Panc1 (cell line): ENCODE results near the gene DTX3L. TPM values are rescaled to one million over a fixed set of nuclear protein-coding genes. Genes with fewer than 3 reads are reported as not detected.

Experiments
- ATAC-seq: fragments of 200-7000 bp; cut with Tn5 transposase; 2 replicates; pipeline ENCODE4 v1.9.1; 2020; ENCODE audit warnings: mild to moderate bottlenecking, moderate library complexity
- BruUV-seq: library from RNA; stranded (reverse); fragments of 400-500 nt; replicated peaks from 2 replicates; lab custom pipeline; 2021; lab: Mats Ljungman, UMichigan
- CTCF ChIA-PET: fragments of 300-600 bp; sonication (Branson Sonifier 250); formaldehyde crosslinking; loops from one replicate; lab custom pipeline; 2022; ENCODE audit warnings: antibody characterized with exemption; lab: Charles Lee
- POLR2A ChIA-PET: fragments of 300-600 bp; sonication (Branson Sonifier 250); formaldehyde crosslinking; loops from one replicate; lab custom pipeline; 2022; ENCODE audit warnings: antibody characterized with exemption; lab: Charles Lee
- DNase-seq: peaks from one replicate; pipeline ENCODE4 v3.0.0-alpha.2; 2010; ENCODE audit warnings: low read depth, low spot score
- H3K27ac ChIP-seq: 2 replicates; pipeline ENCODE4 v1.5.1; 2011; ENCODE audit warnings: mild to moderate bottlenecking, low read length, inconsistent platforms
- H3K27me3 ChIP-seq: fragments of 200-500 bp; sonication (Bioruptor generic); 2 replicates; pipeline ENCODE4 v1.6.0; 2014; ENCODE audit warnings: low read length, inconsistent platforms; ENCODE audit not compliant: control insufficient read depth, insufficient read depth
- H3K36me3 ChIP-seq: fragments of 200-500 bp; sonication (Bioruptor generic); 2 replicates; pipeline ENCODE4 v1.5.1; 2014; ENCODE audit warnings: inconsistent platforms, mild to moderate bottlenecking, low read length, moderate library complexity; ENCODE audit not compliant: control insufficient read depth, insufficient read depth
- H3K4me1 ChIP-seq: 2 replicates; pipeline ENCODE4 v1.5.1; 2011; ENCODE audit warnings: inconsistent platforms, mild to moderate bottlenecking, low read length, moderate library complexity; ENCODE audit not compliant: control insufficient read depth, insufficient read depth
- H3K4me3 ChIP-seq, 2 experiments: 2 replicates each; pipeline ENCODE4 v1.5.1; 2011 to 2012; ENCODE audit warnings: low read depth in 2 of 2, low read length in 2 of 2, mild to moderate bottlenecking in 2 of 2, inconsistent platforms in 1 of 2, moderate library complexity in 1 of 2
- H3K9me3 ChIP-seq: fragments of 200-500 bp; sonication (Bioruptor generic); 2 replicates; pipeline ENCODE4 v1.5.1; 2014; ENCODE audit warnings: low read depth, mild to moderate bottlenecking, inconsistent platforms, low read length, moderate library complexity; ENCODE audit not compliant: control insufficient read depth, insufficient read depth
- POLR2AphosphoS5 ChIP-seq: IDR thresholded peaks from 2 replicates; pipeline ENCODE4 v1.6.1; 2012; ENCODE audit warnings: mild to moderate bottlenecking, low read depth, low read length, moderate library complexity
- SIN3A ChIP-seq: IDR thresholded peaks from 2 replicates; pipeline ENCODE4 v1.6.1; 2012; ENCODE audit warnings: low read depth, mild to moderate bottlenecking, low read length, moderate library complexity, borderline replicate concordance; ENCODE audit not compliant: insufficient read depth
- TCF7L2 ChIP-seq: IDR thresholded peaks from 2 replicates; pipeline ENCODE4 v1.6.1; 2011; ENCODE audit warnings: mild to moderate bottlenecking, low read depth, low read length, inconsistent platforms
- in situ Hi-C: cut with HindIII; loops from 2 replicates; pipeline ENCODE4 v1.10.0; 2016; ENCODE audit warnings: low sequenced_read_pairs, low pct_unique_long_range_greater_than_20kb
- intact Hi-C: fragments of 100-400 bp; cut with micrococcal nuclease; formaldehyde crosslinking; loops from one replicate; pipeline ENCODE4 v1.10.0; 2022; ENCODE audit not compliant: unreplicated experiment
- total RNA-seq: library from RNA; stranded (reverse); gene quantifications from one replicate; pipeline ENCODE4 v1.2.1, GENCODE V29; 2021; ENCODE audit not compliant: unreplicated experiment
- TF ChIP-seq, protein P1 (sequence below), 2 experiments: IDR thresholded peaks; 2 replicates each; pipeline ENCODE4 v1.6.1; 2011 to 2012; ENCODE audit warnings: low read depth in 2 of 2, control low read depth in 1 of 2, low read length in 1 of 2, mild to moderate bottlenecking in 1 of 2, moderate library complexity in 1 of 2; ENCODE audit not compliant: insufficient read depth in 1 of 2
- TF ChIP-seq, protein P2 (sequence below): fragments of 450-650 bp; IDR thresholded peaks from 2 replicates; pipeline ENCODE4 v1.5.1; 2017; ENCODE audit warnings: mild to moderate bottlenecking

DTX3L gene
- total RNA-seq, 1 experiment from 2014 or later, result 32.3 TPM

DNA sequence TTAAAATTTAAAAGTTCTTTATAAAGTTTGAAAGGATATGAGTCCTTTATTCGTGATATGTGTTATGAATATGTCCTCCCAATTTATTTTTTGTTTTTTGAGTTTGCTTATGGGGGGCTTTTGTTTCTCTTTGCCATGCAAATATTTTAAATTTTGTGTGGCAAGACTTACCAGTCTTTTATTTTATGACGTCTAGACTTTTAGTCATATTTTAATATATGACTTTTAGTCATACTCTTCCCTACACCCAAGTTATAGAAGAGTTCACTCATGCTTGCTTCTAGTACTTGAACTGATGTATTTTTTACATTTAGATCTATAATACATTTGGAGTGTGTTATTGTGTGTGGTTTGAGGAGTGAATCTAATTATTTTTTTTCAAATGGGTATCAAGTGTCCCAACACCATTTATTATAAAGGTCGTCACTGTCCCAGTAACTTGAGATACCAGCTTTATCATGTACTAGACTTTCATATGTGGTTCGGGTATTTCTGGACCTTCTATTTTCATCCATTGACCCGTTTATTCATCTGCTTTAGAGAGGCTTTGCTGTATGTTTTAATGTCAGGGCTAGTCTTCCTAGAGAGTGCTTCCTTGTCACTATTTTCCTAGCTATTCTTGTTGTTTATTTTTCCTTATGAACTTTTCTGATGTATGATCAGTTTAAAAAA lies 14.1 kb downstream of the DTX3L start:
- DNase-seq (no peak), ATAC-seq (no peak)
- in situ Hi-C loops, result no loop called here
- no peak overlapping the region for H3K27ac ChIP-seq
- POLR2A ChIA-PET, result no interaction called here
- TF ChIP-seq, protein P1, sequence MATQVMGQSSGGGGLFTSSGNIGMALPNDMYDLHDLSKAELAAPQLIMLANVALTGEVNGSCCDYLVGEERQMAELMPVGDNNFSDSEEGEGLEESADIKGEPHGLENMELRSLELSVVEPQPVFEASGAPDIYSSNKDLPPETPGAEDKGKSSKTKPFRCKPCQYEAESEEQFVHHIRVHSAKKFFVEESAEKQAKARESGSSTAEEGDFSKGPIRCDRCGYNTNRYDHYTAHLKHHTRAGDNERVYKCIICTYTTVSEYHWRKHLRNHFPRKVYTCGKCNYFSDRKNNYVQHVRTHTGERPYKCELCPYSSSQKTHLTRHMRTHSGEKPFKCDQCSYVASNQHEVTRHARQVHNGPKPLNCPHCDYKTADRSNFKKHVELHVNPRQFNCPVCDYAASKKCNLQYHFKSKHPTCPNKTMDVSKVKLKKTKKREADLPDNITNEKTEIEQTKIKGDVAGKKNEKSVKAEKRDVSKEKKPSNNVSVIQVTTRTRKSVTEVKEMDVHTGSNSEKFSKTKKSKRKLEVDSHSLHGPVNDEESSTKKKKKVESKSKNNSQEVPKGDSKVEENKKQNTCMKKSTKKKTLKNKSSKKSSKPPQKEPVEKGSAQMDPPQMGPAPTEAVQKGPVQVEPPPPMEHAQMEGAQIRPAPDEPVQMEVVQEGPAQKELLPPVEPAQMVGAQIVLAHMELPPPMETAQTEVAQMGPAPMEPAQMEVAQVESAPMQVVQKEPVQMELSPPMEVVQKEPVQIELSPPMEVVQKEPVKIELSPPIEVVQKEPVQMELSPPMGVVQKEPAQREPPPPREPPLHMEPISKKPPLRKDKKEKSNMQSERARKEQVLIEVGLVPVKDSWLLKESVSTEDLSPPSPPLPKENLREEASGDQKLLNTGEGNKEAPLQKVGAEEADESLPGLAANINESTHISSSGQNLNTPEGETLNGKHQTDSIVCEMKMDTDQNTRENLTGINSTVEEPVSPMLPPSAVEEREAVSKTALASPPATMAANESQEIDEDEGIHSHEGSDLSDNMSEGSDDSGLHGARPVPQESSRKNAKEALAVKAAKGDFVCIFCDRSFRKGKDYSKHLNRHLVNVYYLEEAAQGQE (IDR thresholded peaks at IDR 0.05; ENCODE audit: insufficient read depth in 1 of 2, low read depth in 2 of 2, low read length in 1 of 2), result no peak
- TF ChIP-seq, protein P2, sequence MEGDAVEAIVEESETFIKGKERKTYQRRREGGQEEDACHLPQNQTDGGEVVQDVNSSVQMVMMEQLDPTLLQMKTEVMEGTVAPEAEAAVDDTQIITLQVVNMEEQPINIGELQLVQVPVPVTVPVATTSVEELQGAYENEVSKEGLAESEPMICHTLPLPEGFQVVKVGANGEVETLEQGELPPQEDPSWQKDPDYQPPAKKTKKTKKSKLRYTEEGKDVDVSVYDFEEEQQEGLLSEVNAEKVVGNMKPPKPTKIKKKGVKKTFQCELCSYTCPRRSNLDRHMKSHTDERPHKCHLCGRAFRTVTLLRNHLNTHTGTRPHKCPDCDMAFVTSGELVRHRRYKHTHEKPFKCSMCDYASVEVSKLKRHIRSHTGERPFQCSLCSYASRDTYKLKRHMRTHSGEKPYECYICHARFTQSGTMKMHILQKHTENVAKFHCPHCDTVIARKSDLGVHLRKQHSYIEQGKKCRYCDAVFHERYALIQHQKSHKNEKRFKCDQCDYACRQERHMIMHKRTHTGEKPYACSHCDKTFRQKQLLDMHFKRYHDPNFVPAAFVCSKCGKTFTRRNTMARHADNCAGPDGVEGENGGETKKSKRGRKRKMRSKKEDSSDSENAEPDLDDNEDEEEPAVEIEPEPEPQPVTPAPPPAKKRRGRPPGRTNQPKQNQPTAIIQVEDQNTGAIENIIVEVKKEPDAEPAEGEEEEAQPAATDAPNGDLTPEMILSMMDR, result no peak
- TF ChIP-seq POLR2AphosphoS5 (no peak), TCF7L2 (no peak), SIN3A (no peak)
- intact Hi-C loops, result no loop called here
- no peaks in the 10 kb centered on the region for H3K4me1 ChIP-seq
- no peak overlapping the region for H3K4me3 ChIP-seq
- no TSS peak for BruUV-seq
- CTCF ChIA-PET, result no interaction called here
- peaks cover 16% of the 10 kb centered on the region; the same call in 1 of the 2 replicates for H3K9me3 ChIP-seq
- H3K27me3 ChIP-seq, result no peaks in the 10 kb centered on the region
- no peaks in the 10 kb centered on the region for H3K36me3 ChIP-seq

DNA sequence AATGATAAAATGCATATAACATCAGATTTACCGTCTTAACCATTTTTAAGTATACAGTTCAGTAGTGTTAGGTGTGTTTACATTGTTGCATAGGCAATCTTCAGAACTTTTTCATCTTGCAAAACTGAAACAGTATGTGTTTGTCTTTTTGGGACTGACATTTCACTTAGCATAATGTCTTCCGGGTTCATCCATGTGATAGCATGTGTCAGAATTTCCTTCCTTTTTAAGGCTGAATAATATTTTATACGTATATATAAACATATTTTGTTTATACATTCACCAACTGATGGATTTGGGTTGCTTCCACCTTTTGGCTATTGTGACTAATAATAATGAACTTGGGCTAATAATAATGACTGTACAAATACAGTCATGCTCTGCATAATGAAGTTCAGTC lies 16.3 kb downstream of the DTX3L start:
- POLR2A ChIA-PET, result no interaction called here
- no peaks in the 10 kb centered on the region for H3K27me3 ChIP-seq
- intact Hi-C loops (no loop called here), in situ Hi-C loops (no loop called here)
- H3K9me3 ChIP-seq, result peaks cover 21% of the 10 kb centered on the region; the same call in 1 of the 2 replicates
- no peak for DNase-seq
- no peak overlapping the region for H3K4me3 ChIP-seq
- no peak overlapping the region for H3K27ac ChIP-seq
- BruUV-seq, result no TSS peak
- no peak for TF ChIP-seq SIN3A
- TF ChIP-seq, protein P2, result no peak
- no peak for TF ChIP-seq TCF7L2
- TF ChIP-seq, protein P1 (IDR thresholded peaks at IDR 0.05; ENCODE audit: insufficient read depth in 1 of 2, low read depth in 2 of 2, low read length in 1 of 2), result no peak
- TF ChIP-seq POLR2AphosphoS5, result no peak
- CTCF ChIA-PET, result no interaction called here
- no peak for ATAC-seq
- H3K36me3 ChIP-seq, result no peaks in the 10 kb centered on the region
- H3K4me1 ChIP-seq, result no peaks in the 10 kb centered on the region
